ENCODE data around the gene KRT23. TPM values are rescaled to one million over a fixed set of nuclear protein-coding genes. Genes with fewer than 3 reads are reported as not detected.

The KRT23 gene
- total and polyA plus RNA-seq, 2 of the 13 experiments (the other 11 are each of a cell fraction or from before 2014, with no cell fraction given) = 24.7 to 51.1 TPM

GRCh38 chr17:40884708-40885512 lies 52.5 kb downstream of the KRT23 start, which contains the start of gene KRT20:
TSS of gene KRT20 (minus strand) at chr17:40885242. CDS start at chr17:40885185, 57 bp downstream.
- POLR2A ChIA-PET = no interaction called here

GRCh38 chr17:40883626-40884334 lies 53.7 kb downstream of the KRT23 start:
- no peak for ATAC-seq
- no peaks in the 10 kb centered on the region for H3K4me1 ChIP-seq (ENCODE audit: insufficient read depth, low read length)
- no peak for FAIRE-seq
- no peak for DNase-seq (ENCODE audit: low spot score)
- no peaks in the 10 kb centered on the region for H4K20me1 ChIP-seq (ENCODE audit: insufficient read depth, low read length)
- in situ Hi-C loops (cut with HindIII; ENCODE audit: extremely low pct_ligation_motif_present, low pct_unique_long_range_greater_than_20kb) = no loop called here
- no peaks in the 10 kb centered on the region for H3K36me3 ChIP-seq (replicated peaks in 1 of 2; ENCODE audit: control insufficient read depth in 1 of 2, insufficient read depth in 2 of 2, low read length in 2 of 2)
- no peak overlapping the region for H3K4me2 ChIP-seq (ENCODE audit: low read depth, low read length)
- BruUV-seq (replicated peaks) = no TSS peak
- H3K9me3 ChIP-seq (ENCODE audit: low read length) = no peaks in the 10 kb centered on the region
- H3K79me2 ChIP-seq (ENCODE audit: insufficient read depth, low read length) = no peaks in the 10 kb centered on the region
- ChIA-PET POLR2A (no interaction called here), CTCF (ENCODE audit: low intra/inter-chr PET ratio, low total read pairs) (no interaction called here)
- WGBS (ENCODE audit: low lambda C conversion rate) = 47% methylated on average over 7 of the region's 7 CpGs
- no peak overlapping the region for H3K9ac ChIP-seq (ENCODE audit: insufficient read depth, low read depth, low read length)
- H2AFZ ChIP-seq (ENCODE audit: low read length) = no peak overlapping the region
- intact Hi-C loops (cut with micrococcal nuclease; ENCODE audit: unreplicated experiment) = no loop called here
- H3K27ac ChIP-seq (ENCODE audit: extremely low read length, insufficient read depth, low read length) = no peak overlapping the region
- H3K27me3 ChIP-seq (ENCODE audit: control insufficient read depth in 1 of 2, insufficient read depth in 2 of 2, low read length in 2 of 2) = peaks cover 0 to 7% of the 10 kb centered on the region in 2 experiments; a peak in 3 of 5 replicates
- no peak overlapping the region for H3K4me3 ChIP-seq (replicated peaks in 1 of 3; ENCODE audit: insufficient read depth in 1 of 3, low read depth in 2 of 3, low read length in 3 of 3)
- TF ChIP-seq SP1 (IDR thresholded peaks at IDR 0.05) (no peak), SP1 (CRISPR knock-in tag; IDR thresholded peaks at IDR 0.05) (no peak), ASH2L (IDR thresholded peaks at IDR 0.05; ENCODE audit: insufficient read length, low read depth, low read length) (no peak), EP300 (IDR thresholded peaks at IDR 0.05; ENCODE audit: low read depth in 2 of 2, low read length in 2 of 2) (no peak), EP300 (CRISPR knock-in tag; IDR thresholded peaks at IDR 0.05; ENCODE audit: borderline replicate concordance) (no peak), TBX2 (CRISPR knock-in tag; IDR thresholded peaks at IDR 0.05; ENCODE audit: borderline replicate concordance) (no peak), ZNF878 (CRISPR knock-in tag; IDR thresholded peaks at IDR 0.05) (no peak)
- TF ChIP-seq, protein P1, sequence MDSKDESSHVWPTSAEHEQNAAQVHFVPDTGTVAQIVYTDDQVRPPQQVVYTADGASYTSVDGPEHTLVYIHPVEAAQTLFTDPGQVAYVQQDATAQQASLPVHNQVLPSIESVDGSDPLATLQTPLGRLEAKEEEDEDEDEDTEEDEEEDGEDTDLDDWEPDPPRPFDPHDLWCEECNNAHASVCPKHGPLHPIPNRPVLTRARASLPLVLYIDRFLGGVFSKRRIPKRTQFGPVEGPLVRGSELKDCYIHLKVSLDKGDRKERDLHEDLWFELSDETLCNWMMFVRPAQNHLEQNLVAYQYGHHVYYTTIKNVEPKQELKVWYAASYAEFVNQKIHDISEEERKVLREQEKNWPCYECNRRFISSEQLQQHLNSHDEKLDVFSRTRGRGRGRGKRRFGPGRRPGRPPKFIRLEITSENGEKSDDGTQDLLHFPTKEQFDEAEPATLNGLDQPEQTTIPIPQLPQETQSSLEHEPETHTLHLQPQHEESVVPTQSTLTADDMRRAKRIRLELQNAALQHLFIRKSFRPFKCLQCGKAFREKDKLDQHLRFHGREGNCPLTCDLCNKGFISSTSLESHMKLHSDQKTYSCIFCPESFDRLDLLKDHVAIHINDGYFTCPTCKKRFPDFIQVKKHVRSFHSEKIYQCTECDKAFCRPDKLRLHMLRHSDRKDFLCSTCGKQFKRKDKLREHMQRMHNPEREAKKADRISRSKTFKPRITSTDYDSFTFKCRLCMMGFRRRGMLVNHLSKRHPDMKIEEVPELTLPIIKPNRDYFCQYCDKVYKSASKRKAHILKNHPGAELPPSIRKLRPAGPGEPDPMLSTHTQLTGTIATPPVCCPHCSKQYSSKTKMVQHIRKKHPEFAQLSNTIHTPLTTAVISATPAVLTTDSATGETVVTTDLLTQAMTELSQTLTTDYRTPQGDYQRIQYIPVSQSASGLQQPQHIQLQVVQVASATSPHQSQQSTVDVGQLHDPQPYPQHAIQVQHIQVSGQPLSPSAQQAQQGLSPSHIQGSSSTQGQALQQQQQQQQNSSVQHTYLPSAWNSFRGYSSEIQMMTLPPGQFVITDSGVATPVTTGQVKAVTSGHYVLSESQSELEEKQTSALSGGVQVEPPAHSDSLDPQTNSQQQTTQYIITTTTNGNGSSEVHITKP (CRISPR knock-in tag; IDR thresholded peaks at IDR 0.05; ENCODE audit: low read depth) = no peak
- TF ChIP-seq, protein P2, sequence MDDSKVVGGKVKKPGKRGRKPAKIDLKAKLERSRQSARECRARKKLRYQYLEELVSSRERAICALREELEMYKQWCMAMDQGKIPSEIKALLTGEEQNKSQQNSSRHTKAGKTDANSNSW (CRISPR knock-in tag; IDR thresholded peaks at IDR 0.05; ENCODE audit: borderline replicate concordance) = no peak

More at GRCh38 chr17:40884708-40885512, 52.5 kb downstream of the KRT23 start, which contains the start of gene KRT20:
- no peak for DNase-seq (ENCODE audit: low spot score)
- Histone ChIP-seq H3K79me2 (ENCODE audit: insufficient read depth, low read length) (no peaks in the 10 kb centered on the region), H4K20me1 (ENCODE audit: insufficient read depth, low read length) (no peaks in the 10 kb centered on the region), H2AFZ (ENCODE audit: low read length) (no peak within 1 kb of the TSS), H3K9ac (ENCODE audit: insufficient read depth, low read depth, low read length) (no peak within 1 kb of the TSS), H3K4me3 (replicated peaks in 1 of 3; ENCODE audit: insufficient read depth in 1 of 3, low read depth in 2 of 3, low read length in 3 of 3) (no peak within 1 kb of the TSS), H3K4me1 (ENCODE audit: insufficient read depth, low read length) (no peaks in the 10 kb centered on the region), H3K27me3 (ENCODE audit: control insufficient read depth in 1 of 2, insufficient read depth in 2 of 2, low read length in 2 of 2) (peaks cover 0 to 15% of the 10 kb centered on the region in 2 experiments; a peak in 4 of 5 replicates), H3K27ac (ENCODE audit: extremely low read length, insufficient read depth, low read length) (no peak within 1 kb of the TSS), H3K9me3 (ENCODE audit: low read length) (no peaks in the 10 kb centered on the region), H3K4me2 (ENCODE audit: low read depth, low read length) (no peak within 1 kb of the TSS), H3K36me3 (replicated peaks in 1 of 2; ENCODE audit: control insufficient read depth in 1 of 2, insufficient read depth in 2 of 2, low read length in 2 of 2) (no peaks in the 10 kb centered on the region)
- no peak for TF ChIP-seq YEATS4 (CRISPR knock-in tag; IDR thresholded peaks at IDR 0.05; ENCODE audit: borderline replicate concordance)
- no peak for TF ChIP-seq ZNF382 (CRISPR knock-in tag; IDR thresholded peaks at IDR 0.05; ENCODE audit: borderline replicate concordance)
- peak; percentile 56 for TF ChIP-seq CCAR2 (optimal IDR thresholded peaks at IDR 0.05; ENCODE audit: low read depth, low read length)
- in situ Hi-C loops (cut with HindIII; ENCODE audit: extremely low pct_ligation_motif_present, low pct_unique_long_range_greater_than_20kb) = no loop called here
- no peak; the same call in 2 of the 3 replicates for ATAC-seq
- intact Hi-C loops (cut with micrococcal nuclease; ENCODE audit: unreplicated experiment) = no loop called here
- BruUV-seq (replicated peaks) = no TSS peak
- CTCF ChIA-PET (ENCODE audit: low intra/inter-chr PET ratio, low total read pairs) = no interaction called here
- no peak for FAIRE-seq
- 55% methylated on average over 23 of the region's 23 CpGs for WGBS (ENCODE audit: low lambda C conversion rate)
